Testis (tissue), 2 donors: ENCODE data around the gene DTL.

Experiments
- CTCF ChIP-seq, 3 experiments: fragments of 450-650 bp in 2 of 3; fragments of 200-600 bp in 1 of 3; sonication (generic) in 1 of 3; IDR thresholded peaks; one replicate each; pipeline ENCODE4 v1.5.1; 2016 to 2019; ENCODE audit warnings: antibody characterized with exemption in 3 of 3, mild to moderate bottlenecking in 2 of 3, moderate library complexity in 1 of 3
- POLR2A ChIP-seq: fragments of 450-650 bp; IDR thresholded peaks from one replicate; pipeline ENCODE4 v1.6.1; 2017; ENCODE audit warnings: antibody characterized with exemption, mild to moderate bottlenecking, moderate library complexity

- no peak for TF ChIP-seq CTCF (IDR thresholded peaks at IDR 0.05)
- no peak for TF ChIP-seq POLR2A
Observed at GRCh38 chr1:212077028-212077427, 41.5 kb downstream of the DTL start.
